HT1080 (cell line): ENCODE measurements around the gene TTC23. TPM values are rescaled to one million over a fixed set of nuclear protein-coding genes. Genes with fewer than 3 reads are reported as not detected.
"Not testable (repeated sequence)": the region's sequence is repeated elsewhere in the genome, so short reads cannot be mapped to it uniquely, and the experiment has no call there.

ENCODE experiments used
- DNase-seq: peaks from one replicate; pipeline ENCODE4 v3.0.0-alpha.2; 2015; ENCODE audit warnings: low read depth
- total RNA-seq: library from RNA; depleted of rRNA; stranded (reverse); fragments of >200 nt; shearing (Covaris generic); gene quantifications from 2 replicates; pipeline ENCODE4 v1.2.3, GENCODE V29; 2014

Gene TTC23
- total RNA-seq, 1 experiment from 2014 or later, result 11.9 TPM

- no peak for DNase-seq
Observed at GRCh38 chr15:99121691-99122410, 127.5 kb downstream of the TTC23 start.

- DNase-seq, result no peak
Observed at GRCh38 chr15:99121207-99121606, 128.2 kb downstream of the TTC23 start.

- DNase-seq, result no peak
Observed at GRCh38 chr15:99120050-99120777, 129.2 kb downstream of the TTC23 start.

- DNase-seq, result no peak
Observed at GRCh38 chr15:99118801-99119546, 130.4 kb downstream of the TTC23 start.

GRCh38 chr15:99118258-99118632 lies 131.1 kb downstream of the TTC23 start:
- no peak for DNase-seq

GRCh38 chr15:99117563-99118257 lies 131.7 kb downstream of the TTC23 start:
- DNase-seq, result no peak

- DNase-seq, result no peak
Observed at GRCh38 chr15:99117111-99117510, 132.3 kb downstream of the TTC23 start.

- no peak for DNase-seq
Observed at GRCh38 chr15:99115300-99116215, 133.8 kb downstream of the TTC23 start.

- no peak for DNase-seq
Observed at GRCh38 chr15:99114511-99115299, 134.7 kb downstream of the TTC23 start.

- DNase-seq, result no peak
Observed at GRCh38 chr15:99113547-99114271, 135.7 kb downstream of the TTC23 start.

- not testable (repeated sequence) for DNase-seq
Observed at GRCh38 chr15:99111641-99112040, 137.7 kb downstream of the TTC23 start.

GRCh38 chr15:99110581-99111320 lies 138.6 kb downstream of the TTC23 start:
- no peak for DNase-seq

- no peak for DNase-seq
Observed at GRCh38 chr15:99110093-99110492, 139.3 kb downstream of the TTC23 start.

- DNase-seq, result no peak
Observed at GRCh38 chr15:99109555-99110021, 139.8 kb downstream of the TTC23 start.

- DNase-seq, result no peak
Observed at GRCh38 chr15:99108993-99109392, 140.4 kb downstream of the TTC23 start.

GRCh38 chr15:99106417-99107220 lies 142.8 kb downstream of the TTC23 start:
- DNase-seq, result no peak
